Left ventricle myocardium inferior (tissue), 1 donor: ENCODE data around the gene RASA3. TPM values are rescaled to one million over a fixed set of nuclear protein-coding genes. Genes with fewer than 3 reads are reported as not detected.

Experiments used
- DNase-seq: peaks from one replicate; pipeline ENCODE4 v3.0.0-alpha.2; 2020
- H3K27ac ChIP-seq: fragments of 200-600 bp; replicated peaks from 2 replicates; pipeline ENCODE4 v1.8.0; 2021
- H3K27me3 ChIP-seq: fragments of 200-600 bp; 2 replicates; pipeline ENCODE4 v1.8.0; 2021; ENCODE audit warnings: low read depth
- H3K36me3 ChIP-seq: fragments of 200-600 bp; 2 replicates; pipeline ENCODE4 v1.8.0; 2021
- H3K4me1 ChIP-seq: fragments of 200-600 bp; 2 replicates; pipeline ENCODE4 v1.8.0; 2021
- H3K4me3 ChIP-seq: fragments of 200-600 bp; 2 replicates; pipeline ENCODE4 v1.8.0; 2021; ENCODE audit warnings: mild to moderate bottlenecking, moderate library complexity
- H3K9me3 ChIP-seq: fragments of 200-600 bp; replicated peaks from 2 replicates; pipeline ENCODE4 v1.8.0; 2021
- CTCF ChIP-seq: fragments of 200-600 bp; IDR thresholded peaks from 2 replicates; pipeline ENCODE4 v1.8.0; 2021; ENCODE audit warnings: antibody characterized with exemption, mild to moderate bottlenecking, borderline replicate concordance
- intact Hi-C: fragments of 100-400 bp; cut with micrococcal nuclease; formaldehyde crosslinking; loops from one replicate; pipeline ENCODE4 v1.11.0; 2022
- total RNA-seq: library from RNA; stranded (reverse); fragmentation: NEBNext Ultra II Directional; extraction: Animal tissue kit (Norgen Biotek cat#: 25700); gene quantifications from one replicate; pipeline ENCODE4 v1.2.1, GENCODE V29; 2021
- donor health status: DM: no; HTN: yes; CAD: no; lungs with severe emphysema.

Gene RASA3
- total RNA-seq, 1 donor from 2014 or later = 9.5 TPM

- no peak overlapping the region for H3K4me3 ChIP-seq
- no peaks in the 10 kb centered on the region for H3K27me3 ChIP-seq
- H3K27ac ChIP-seq = peak overlapping the region; percentile 62
- TF ChIP-seq CTCF = no peak
- no peaks in the 10 kb centered on the region for H3K36me3 ChIP-seq
- DNase-seq = no peak
- no peaks in the 10 kb centered on the region for H3K9me3 ChIP-seq
- intact Hi-C loops = no loop called here
- peaks cover 56% of the 10 kb centered on the region for H3K4me1 ChIP-seq
Observed at GRCh38 chr13:114122127-114122511, 10.3 kb downstream of the RASA3 start.

DNA sequence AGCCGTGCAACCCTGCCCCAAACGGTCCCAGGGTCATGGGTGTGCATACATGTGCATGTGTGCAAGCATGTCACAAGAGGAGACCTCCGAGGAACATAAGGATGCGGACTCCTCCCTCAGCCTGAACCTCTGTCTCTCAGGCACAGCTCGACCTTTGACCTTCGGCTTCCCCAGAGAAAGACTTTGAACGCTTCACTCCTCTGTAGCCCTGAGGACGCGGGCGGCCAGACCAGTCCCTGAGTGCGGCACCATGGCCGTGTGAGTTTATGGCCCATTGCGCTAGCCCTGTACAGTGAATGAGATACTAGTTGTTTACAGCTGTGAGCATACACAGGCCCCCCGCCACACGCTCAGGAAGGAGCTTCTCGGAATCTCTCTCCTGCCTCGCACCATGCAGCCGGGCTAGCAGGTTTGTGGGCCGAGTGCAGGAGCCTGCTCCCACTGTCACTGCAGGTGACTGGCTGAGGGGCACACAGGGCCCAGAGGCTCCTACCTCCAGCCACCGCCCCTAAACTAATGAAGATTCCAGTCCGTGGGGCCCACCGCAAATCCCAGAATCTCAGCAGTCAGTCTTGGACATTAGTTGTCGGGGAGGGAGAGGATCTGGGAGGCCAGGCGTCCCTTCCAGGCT is 10.8 kb downstream of the RASA3 start:
- intact Hi-C loops = no loop called here
- Histone ChIP-seq H3K27me3 (no peaks in the 10 kb centered on the region), H3K27ac (peak overlapping the region; percentile 64), H3K36me3 (no peaks in the 10 kb centered on the region), H3K4me3 (no peak overlapping the region), H3K9me3 (no peaks in the 10 kb centered on the region), H3K4me1 (peaks cover 51% of the 10 kb centered on the region)
- no peak for TF ChIP-seq CTCF
- no peak for DNase-seq

- no peak for DNase-seq
- no peak for TF ChIP-seq CTCF
- H3K4me1 ChIP-seq = peaks cover 50% of the 10 kb centered on the region
- H3K9me3 ChIP-seq = no peaks in the 10 kb centered on the region
- H3K27ac ChIP-seq = peak overlapping the region; percentile 64
- no peak overlapping the region for H3K4me3 ChIP-seq
- no peaks in the 10 kb centered on the region for H3K36me3 ChIP-seq
- intact Hi-C loops = no loop called here
- H3K27me3 ChIP-seq = no peaks in the 10 kb centered on the region
Observed at GRCh38 chr13:114121031-114121430, 11.4 kb downstream of the RASA3 start.

DNA sequence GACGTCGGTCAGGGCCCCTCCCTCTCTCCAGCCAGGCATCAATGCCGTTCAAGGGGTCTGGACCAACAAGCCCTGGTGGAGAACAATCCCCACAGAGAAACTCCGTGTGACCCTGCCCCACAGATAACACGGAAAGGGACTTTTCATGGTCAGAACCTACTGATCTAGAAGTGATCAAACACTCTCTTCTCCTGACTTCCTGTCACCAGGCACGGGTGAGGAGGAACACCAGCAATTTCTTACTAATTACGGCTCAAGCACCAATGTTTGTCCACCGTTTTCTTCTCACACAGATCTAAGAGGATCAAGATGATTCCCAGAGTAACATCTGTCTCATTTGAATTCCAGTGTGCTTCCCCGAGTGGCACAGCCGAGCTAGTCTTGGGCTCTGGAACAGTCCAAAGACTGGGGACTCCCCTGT is 11.8 kb downstream of the RASA3 start:
- no peaks in the 10 kb centered on the region for H3K9me3 ChIP-seq
- intact Hi-C loops = no loop called here
- no peak overlapping the region for H3K4me3 ChIP-seq
- peak overlapping the region; percentile 64 for H3K27ac ChIP-seq
- no peaks in the 10 kb centered on the region for H3K27me3 ChIP-seq
- peaks cover 51% of the 10 kb centered on the region for H3K4me1 ChIP-seq
- TF ChIP-seq CTCF = no peak
- DNase-seq = no peak
- no peaks in the 10 kb centered on the region for H3K36me3 ChIP-seq

DNA sequence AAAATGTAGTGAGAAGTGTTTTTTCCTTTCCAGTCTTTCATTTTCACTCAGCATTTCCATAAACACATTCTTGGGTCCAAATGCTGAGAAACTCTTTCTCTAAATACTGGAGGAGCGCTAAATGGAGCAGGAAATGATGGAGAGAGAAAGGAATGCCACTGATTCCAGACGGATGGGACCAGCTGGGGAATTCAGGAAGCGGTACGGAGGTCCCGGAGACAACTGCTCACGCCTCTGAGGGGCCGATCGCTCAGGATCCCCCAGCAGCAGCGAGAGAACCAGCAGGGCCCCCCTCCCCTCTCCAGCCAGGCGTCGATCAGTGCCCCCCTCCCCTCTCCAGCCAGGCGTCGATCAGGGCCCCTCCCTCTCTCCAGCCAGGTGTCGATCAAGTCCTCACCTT is 13.2 kb downstream of the RASA3 start:
- no peak for DNase-seq
- Histone ChIP-seq H3K4me1 (peaks cover 60% of the 10 kb centered on the region), H3K36me3 (no peaks in the 10 kb centered on the region), H3K4me3 (peak overlapping the region; percentile 32), H3K9me3 (no peaks in the 10 kb centered on the region), H3K27me3 (no peaks in the 10 kb centered on the region), H3K27ac (peak overlapping the region; percentile 77)
- no peak for TF ChIP-seq CTCF
- intact Hi-C loops = no loop called here
